ENCODE results near the gene AKAP13.

DNA sequence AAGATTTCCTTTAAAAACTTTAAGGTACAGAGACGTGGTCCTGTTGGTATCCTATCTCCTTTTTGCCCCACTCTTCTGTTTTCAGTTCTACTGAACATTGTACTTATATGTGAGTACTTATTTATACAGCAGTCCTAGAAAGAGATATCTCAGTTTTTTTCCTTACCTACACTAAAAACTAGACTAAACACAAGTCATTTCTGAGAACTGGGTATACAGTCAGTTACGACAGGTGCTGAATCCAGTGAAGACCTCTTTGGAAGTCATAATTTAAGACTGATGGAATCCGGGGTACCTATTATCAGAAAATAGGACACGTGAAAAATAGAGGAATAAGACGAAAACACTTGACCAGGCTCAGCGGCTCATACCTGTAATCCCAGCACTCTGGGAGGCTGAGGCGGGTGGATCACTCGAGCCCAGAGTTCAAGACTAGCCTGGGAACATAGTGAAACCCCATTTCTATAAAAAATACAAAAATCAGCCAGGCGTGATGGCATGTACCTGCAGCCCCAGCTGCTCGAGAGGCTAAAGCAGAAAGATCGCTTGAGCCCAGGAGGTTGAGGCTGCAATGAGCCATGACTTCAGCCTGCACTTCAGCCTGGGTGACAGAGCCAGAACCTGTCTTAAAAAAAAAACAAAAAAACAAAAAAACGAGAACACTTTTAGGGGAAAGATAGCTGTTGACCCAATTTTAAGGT lies 338.0 kb downstream of the AKAP13 start:
- TF ChIP-seq, protein P1, sequence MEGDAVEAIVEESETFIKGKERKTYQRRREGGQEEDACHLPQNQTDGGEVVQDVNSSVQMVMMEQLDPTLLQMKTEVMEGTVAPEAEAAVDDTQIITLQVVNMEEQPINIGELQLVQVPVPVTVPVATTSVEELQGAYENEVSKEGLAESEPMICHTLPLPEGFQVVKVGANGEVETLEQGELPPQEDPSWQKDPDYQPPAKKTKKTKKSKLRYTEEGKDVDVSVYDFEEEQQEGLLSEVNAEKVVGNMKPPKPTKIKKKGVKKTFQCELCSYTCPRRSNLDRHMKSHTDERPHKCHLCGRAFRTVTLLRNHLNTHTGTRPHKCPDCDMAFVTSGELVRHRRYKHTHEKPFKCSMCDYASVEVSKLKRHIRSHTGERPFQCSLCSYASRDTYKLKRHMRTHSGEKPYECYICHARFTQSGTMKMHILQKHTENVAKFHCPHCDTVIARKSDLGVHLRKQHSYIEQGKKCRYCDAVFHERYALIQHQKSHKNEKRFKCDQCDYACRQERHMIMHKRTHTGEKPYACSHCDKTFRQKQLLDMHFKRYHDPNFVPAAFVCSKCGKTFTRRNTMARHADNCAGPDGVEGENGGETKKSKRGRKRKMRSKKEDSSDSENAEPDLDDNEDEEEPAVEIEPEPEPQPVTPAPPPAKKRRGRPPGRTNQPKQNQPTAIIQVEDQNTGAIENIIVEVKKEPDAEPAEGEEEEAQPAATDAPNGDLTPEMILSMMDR (conservative IDR thresholded peaks at IDR 0.05) = no peak
- no peak for TF ChIP-seq ZFX (IDR thresholded peaks at IDR 0.05)

Measured in C4-2B (cell line).